HepG2 (cell line): Measurements from ENCODE around the gene PMVK. TPM values are rescaled to one million over a fixed set of nuclear protein-coding genes. Genes with fewer than 3 reads are reported as not detected.

Experiments
- FOXC1 ChIP-seq: sonication (generic); formaldehyde crosslinking; IDR thresholded peaks from 2 replicates; pipeline ENCODE4 v1.8.0; 2022; ENCODE audit warnings: mild to moderate bottlenecking, missing genetic modification reagents, borderline replicate concordance
- HIC2 ChIP-seq: sonication (generic); formaldehyde crosslinking; IDR thresholded peaks from 2 replicates; pipeline ENCODE4 v1.9.0; 2022; ENCODE audit warnings: low read depth, missing genetic modification reagents
- IKZF1 ChIP-seq: fragments of 450-650 bp; IDR thresholded peaks from 2 replicates; pipeline ENCODE4 v1.7.1; 2016
- MTA3 ChIP-seq: sonication (generic); formaldehyde crosslinking; IDR thresholded peaks from 2 replicates; pipeline ENCODE4 v1.4.0; 2020; ENCODE audit warnings: missing genetic modification reagents
- NAIF1 ChIP-seq: sonication (generic); formaldehyde crosslinking; IDR thresholded peaks from 2 replicates; pipeline ENCODE4 v1.5.0; 2020; ENCODE audit warnings: mild to moderate bottlenecking, missing genetic modification reagents, borderline replicate concordance
- TP53 ChIP-seq: sonication (generic); formaldehyde crosslinking; conservative IDR thresholded peaks from 2 replicates; pipeline ENCODE4 v1.4.0; 2020; ENCODE audit warnings: missing genetic modification reagents
- ZBTB40 ChIP-seq, 2 experiments: fragments of 450-650 bp in 1 of 2; sonication (generic) in 1 of 2; formaldehyde crosslinking in 1 of 2; IDR thresholded peaks; 2 replicates each; pipeline versions ENCODE4 v1.6.1 to v1.8.0; 2016 to 2022; ENCODE audit warnings: antibody characterized with exemption in 1 of 2, mild to moderate bottlenecking in 1 of 2, missing genetic modification reagents in 1 of 2
- ZBTB7A ChIP-seq: sonication (generic); formaldehyde crosslinking; IDR thresholded peaks from 2 replicates; pipeline ENCODE4 v1.8.0; 2022; ENCODE audit warnings: mild to moderate bottlenecking, missing genetic modification reagents
- ZNF18 ChIP-seq: sonication (generic); formaldehyde crosslinking; IDR thresholded peaks from 2 replicates; pipeline ENCODE4 v1.8.0; 2022; ENCODE audit warnings: mild to moderate bottlenecking, missing genetic modification reagents; ENCODE audit not compliant: insufficient replicate concordance
- ZNF574 ChIP-seq: sonication (generic); formaldehyde crosslinking; IDR thresholded peaks from 2 replicates; pipeline ENCODE4 v1.4.0; 2020; ENCODE audit warnings: missing genetic modification reagents
- ZNF720 ChIP-seq: sonication (generic); formaldehyde crosslinking; IDR thresholded peaks from 2 replicates; pipeline ENCODE4 v1.4.0; 2020; ENCODE audit warnings: missing genetic modification reagents
- polyA plus RNA-seq, 8 experiments: library from polyadenylated mRNA; depleted of rRNA in 3 of 8; stranded (reverse) in 7 of 8; unstranded in 1 of 8; fragments of >200 nt; fragmentation: Illumina TruSeq in 4 of 8; extraction: Trizol in 4 of 8; gene quantifications; 2 replicates each; pipeline versions ENCODE4 v1.2.1 to v1.2.3, GENCODE V29; 2011 to 2016; ENCODE audit warnings: low read depth in 4 of 8, missing spikeins in 1 of 8, mixed read lengths in 1 of 8; ENCODE audit not compliant: insufficient read depth in 1 of 8
- total RNA-seq, 5 experiments: library from RNA; depleted of rRNA; stranded (reverse); fragments of >200 nt; fragmentation: Illumina TruSeq; extraction: Trizol; gene quantifications; 2 replicates each; pipeline ENCODE4 v1.2.3, GENCODE V29; 2016; ENCODE audit warnings: low read depth in 1 of 5

The PMVK gene
- total and polyA plus RNA-seq, 2 of the 13 experiments (the other 11 are each of a cell fraction or from before 2014, with no cell fraction given), result 3.9 to 12.6 TPM

- no peak for TF ChIP-seq ZBTB40 (IDR thresholded peaks at IDR 0.05)
- no peak for TF ChIP-seq ZBTB40 (CRISPR knock-in tag; IDR thresholded peaks at IDR 0.05)
- TF ChIP-seq HIC2 (CRISPR knock-in tag), result peak; percentile 50; the same call in 1 of the 2 replicates
- TF ChIP-seq ZBTB7A (CRISPR knock-in tag), result no peak
- no peak for TF ChIP-seq TP53 (CRISPR knock-in tag)
- no peak for TF ChIP-seq ZNF720 (CRISPR knock-in tag)
- peak; percentile 35 for TF ChIP-seq ZNF18 (CRISPR knock-in tag)
- TF ChIP-seq MTA3 (CRISPR knock-in tag), result no peak
- TF ChIP-seq NAIF1 (CRISPR knock-in tag), result no peak
- TF ChIP-seq FOXC1 (CRISPR knock-in tag), result no peak
- TF ChIP-seq IKZF1, result no peak
- TF ChIP-seq ZNF574 (CRISPR knock-in tag), result no peak
These were observed 18.7 kb upstream of the PMVK start (continued) for GRCh38 chr1:154955039-154955717.
